ENCODE data around the gene DCLK2. TPM values are rescaled to one million over a fixed set of nuclear protein-coding genes. Genes with fewer than 3 reads are reported as not detected.

The DCLK2 gene
- total and polyA plus RNA-seq, 2 of the 4 experiments (the other 2 are of a cell fraction) = 11.3 to 15.5 TPM

- TF ChIP-seq CEBPB (IDR thresholded peaks at IDR 0.05; ENCODE audit: low read depth, low read length) (no peak), MAFK (IDR thresholded peaks at IDR 0.05; ENCODE audit: low read depth, low read length) (no peak), MXI1 (IDR thresholded peaks at IDR 0.05; ENCODE audit: borderline replicate concordance, low read depth, low read length) (no peak), RFX5 (IDR thresholded peaks at IDR 0.05; ENCODE audit: low read depth, low read length) (no peak), CHD1 (IDR thresholded peaks at IDR 0.05; ENCODE audit: low read depth, low read length) (no peak), BHLHE40 (IDR thresholded peaks at IDR 0.05; ENCODE audit: low read depth, low read length) (no peak), NFE2L2 (IDR thresholded peaks at IDR 0.05; ENCODE audit: low read depth, low read length) (no peak), POLR2A (IDR thresholded peaks at IDR 0.05; ENCODE audit: low read depth, low read length) (no peak), MAZ (IDR thresholded peaks at IDR 0.05; ENCODE audit: borderline replicate concordance, low read depth, low read length) (no peak), ELK1 (IDR thresholded peaks at IDR 0.05; ENCODE audit: borderline replicate concordance, low read depth, low read length) (no peak), CTCF (conservative IDR thresholded peaks at IDR 0.05; ENCODE audit: low read depth, low read length) (no peak), SMC3 (IDR thresholded peaks at IDR 0.05; ENCODE audit: low read depth, low read length) (no peak), RCOR1 (IDR thresholded peaks at IDR 0.05; ENCODE audit: insufficient replicate concordance, low read length) (no peak), USF2 (IDR thresholded peaks at IDR 0.05; ENCODE audit: low read depth, low read length) (no peak), RAD21 (IDR thresholded peaks at IDR 0.05; ENCODE audit: low read length) (no peak), FOS (IDR thresholded peaks at IDR 0.05; ENCODE audit: low read depth, low read length) (no peak)
- CTCF ChIA-PET = no interaction called here
- no peak overlapping the region for H3K56ac ChIP-seq (ENCODE audit: extremely low read depth, insufficient read depth, low read length)
- dilution Hi-C loops (cut with HindIII; ENCODE audit: low sequenced_read_pairs, unreplicated experiment) = no loop called here
- no peaks in the 10 kb centered on the region for H3K9me3 ChIP-seq (ENCODE audit: control insufficient read depth, insufficient read depth, low read length)
- H4K8ac ChIP-seq (ENCODE audit: low read depth in 2 of 2, low read length in 2 of 2) = no peak overlapping the region
- no peak overlapping the region for H2AFZ ChIP-seq (replicated peaks; ENCODE audit: low read length, poor library complexity)
- no peaks in the 10 kb centered on the region for H3K4me1 ChIP-seq (ENCODE audit: control insufficient read depth, insufficient read depth, low read length)
- H2AK5ac ChIP-seq (ENCODE audit: low read depth, low read length) = no peak overlapping the region
- intact Hi-C loops (cut with micrococcal nuclease) = no loop called here
- no peak overlapping the region for H2AK9ac ChIP-seq (replicated peaks; ENCODE audit: low read depth, low read length, poor library complexity)
- H2BK15ac ChIP-seq (ENCODE audit: low read depth, low read length) = no peak overlapping the region
- no CpG with 5 or more reads among the region's 1 CpG for WGBS, 2 experiments (ENCODE audit: extremely low coverage in 2 of 2, insufficient read length in 1 of 2)
- no peaks in the 10 kb centered on the region for H3K36me3 ChIP-seq (ENCODE audit: control insufficient read depth, insufficient read depth, low read length)
- no peaks in the 10 kb centered on the region for H3K27me3 ChIP-seq (ENCODE audit: control insufficient read depth, insufficient read depth, low read length)
- H3K4me2 ChIP-seq (ENCODE audit: low read depth, low read length) = peak overlapping the region; percentile 69
- H3K79me1 ChIP-seq (ENCODE audit: low read depth in 1 of 2, low read length in 2 of 2) = peaks cover 12 to 51% of the 10 kb centered on the region in 2 experiments
- in situ Hi-C loops (cut with MboI; ENCODE audit: low sequenced_read_pairs) = no loop called here
- no peak overlapping the region for H4K91ac ChIP-seq (ENCODE audit: insufficient read depth, low read depth, low read length)
- H3K18ac ChIP-seq (ENCODE audit: low read depth, low read length) = no peak overlapping the region
- peak overlapping the region; percentile 78; the same call in 1 of the 2 replicates for H3K4me3 ChIP-seq (ENCODE audit: insufficient read depth, low read depth, low read length)
- POLR2A ChIA-PET (ENCODE audit: unreplicated experiment) = no interaction called here
- no peak overlapping the region for H3K9ac ChIP-seq (ENCODE audit: low read depth, low read length)
- ATAC-seq (ENCODE audit: low read depth) (no peak), DNase-seq (peak; percentile 35)
- H3K23ac ChIP-seq (ENCODE audit: low read depth, low read length) = no peak overlapping the region
- no TSS peak for BruUV-seq (replicated peaks)
- no peak overlapping the region for H3K14ac ChIP-seq (replicated peaks; ENCODE audit: low read depth, low read length)
- no peak overlapping the region for H2BK120ac ChIP-seq (ENCODE audit: low read depth, low read length)
- no peak overlapping the region for H2BK5ac ChIP-seq (ENCODE audit: low read depth, low read length, poor library complexity, severe bottlenecking)
- peaks cover 16% of the 10 kb centered on the region; the same call in 1 of the 2 replicates for H4K20me1 ChIP-seq (ENCODE audit: insufficient read depth, low read length)
- H4K5ac ChIP-seq (ENCODE audit: low read depth, low read length) = no peak overlapping the region
- peaks cover 2% of the 10 kb centered on the region for H3K9me1 ChIP-seq (ENCODE audit: insufficient read depth, low read length)
- H3K27ac ChIP-seq (ENCODE audit: insufficient read depth, low read length) = no peak overlapping the region
- no peak overlapping the region for H2BK20ac ChIP-seq (ENCODE audit: low read depth, low read length)
- no peak overlapping the region for H3K4ac ChIP-seq (ENCODE audit: low read depth, low read length)
Measured at GRCh38 chr4:150080875-150081274, 2.6 kb downstream of the DCLK2 start.

All from IMR-90 (cell line).